Left kidney (tissue), 2 donors: ENCODE results near the gene PCYT2. TPM values are rescaled to one million over a fixed set of nuclear protein-coding genes. Genes with fewer than 3 reads are reported as not detected.

ENCODE experiments used
- DNase-seq: peaks from one replicate; pipeline ENCODE4 v3.0.0-alpha.2; 2013
- polyA plus RNA-seq: library from polyadenylated mRNA; unstranded; fragments of 120-200 nt; gene quantifications from one replicate; pipeline ENCODE4 v1.2.1, GENCODE V29; 2013; ENCODE audit not compliant: insufficient read length

Gene PCYT2
- polyA plus RNA-seq, 1 donor, result 41.5 TPM

- DNase-seq, result no peak
Measured at GRCh38 chr17:81948635-81949378, 37.6 kb upstream of the PCYT2 start.

DNA sequence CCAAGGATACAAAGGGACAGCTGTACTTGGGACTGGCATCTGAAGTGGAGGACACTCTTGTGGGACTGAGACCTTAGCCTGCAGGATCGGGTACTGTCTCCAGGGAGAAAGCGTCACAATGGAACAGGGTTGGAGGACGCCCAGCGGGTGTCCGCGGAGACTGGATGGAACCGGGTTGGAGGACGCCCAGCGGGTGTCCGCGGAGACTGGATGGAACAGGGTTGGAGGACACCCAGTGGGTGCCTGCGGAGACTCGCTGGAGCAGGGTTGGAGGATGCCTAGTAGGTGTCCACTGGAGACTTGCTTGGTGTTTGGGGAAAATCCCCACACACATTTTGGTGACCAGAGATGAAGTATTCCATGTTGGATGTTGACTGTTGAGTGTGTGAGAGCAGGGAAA lies 36.0 kb upstream of the PCYT2 start, which contains the start of gene MYADML2:
Gene MYADML2 (minus strand): TSS at position 45 of the 400 bp plus-strand sequence. CDS start 5,492 bp downstream, outside the sequence.
- DNase-seq, result no peak

DNA sequence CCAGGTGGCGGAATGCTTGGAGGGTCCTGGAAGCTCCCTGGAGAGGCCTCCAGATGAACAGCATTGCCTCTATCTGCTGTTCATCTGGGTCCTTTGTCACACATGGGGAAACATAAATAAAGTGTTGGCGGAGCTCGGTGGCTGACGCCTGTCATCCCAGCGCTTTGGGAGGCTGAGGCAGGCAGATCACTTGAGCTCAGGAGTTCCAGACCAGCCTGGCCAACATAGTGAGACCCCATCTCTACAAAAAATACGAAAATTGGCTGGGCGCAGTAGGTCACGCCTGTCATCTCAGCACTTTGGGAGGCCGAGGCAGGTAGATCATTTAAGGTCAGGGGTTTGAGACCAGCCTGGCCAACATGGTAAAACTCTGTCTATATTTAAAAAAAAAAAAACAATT lies 33.7 kb upstream of the PCYT2 start:
- DNase-seq, result no peak

DNA sequence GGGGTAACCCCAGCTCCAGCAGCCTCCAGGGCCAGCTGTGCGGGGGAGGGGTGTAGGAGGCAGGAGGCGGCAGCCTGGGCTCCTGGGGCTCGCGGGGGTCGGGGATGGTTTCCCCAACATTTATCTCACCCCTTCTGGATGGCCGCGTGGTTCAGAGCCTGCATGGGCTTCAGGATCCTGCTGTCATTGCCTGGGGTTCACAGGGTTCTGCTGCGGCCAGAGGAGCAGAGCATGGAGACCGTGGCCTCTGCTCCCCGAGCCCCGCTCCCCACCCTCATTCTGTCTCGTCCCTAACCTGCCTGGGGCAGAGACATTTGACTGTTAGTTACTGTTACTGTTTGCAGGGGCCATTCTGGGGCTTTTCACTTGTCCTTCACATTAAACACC lies 31.0 kb upstream of the PCYT2 start:
- DNase-seq, result no peak

DNA sequence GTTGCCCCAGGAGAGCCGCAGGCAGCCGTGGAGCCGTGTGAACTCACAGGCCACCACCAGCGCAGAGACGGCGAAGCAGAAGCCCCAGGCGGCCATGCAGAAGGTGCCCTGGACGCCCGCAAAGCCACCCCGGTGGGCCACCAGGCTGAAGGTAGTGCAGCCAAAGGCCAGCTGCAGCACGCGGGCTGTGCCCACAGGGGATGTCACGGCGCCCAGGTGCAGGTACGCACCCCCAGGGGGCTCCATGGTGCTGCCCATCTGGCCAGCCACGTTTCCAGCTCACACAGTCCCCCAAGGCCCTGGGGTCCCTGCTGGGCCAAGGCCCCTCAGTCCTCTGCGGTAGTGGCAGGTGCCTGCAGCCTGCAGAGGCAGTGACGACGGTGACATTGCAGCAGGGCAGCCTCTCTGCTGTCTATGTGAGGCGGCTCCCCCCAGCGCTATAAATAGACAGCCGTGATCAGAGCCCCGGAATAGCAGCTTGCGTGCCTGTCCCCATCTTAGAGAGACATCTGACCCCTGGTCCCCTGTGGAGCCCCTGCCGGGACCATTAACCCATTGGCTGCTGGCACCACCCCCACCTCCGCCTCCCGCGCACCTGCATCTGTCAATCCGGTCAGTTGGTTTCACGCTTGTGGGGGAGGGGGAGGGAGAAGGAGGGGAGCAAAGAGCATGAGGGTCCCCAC lies 30.4 kb upstream of the PCYT2 start:
- no peak for DNase-seq

GRCh38 chr17:81940538-81941483 lies 29.6 kb upstream of the PCYT2 start:
- no peak for DNase-seq

DNA sequence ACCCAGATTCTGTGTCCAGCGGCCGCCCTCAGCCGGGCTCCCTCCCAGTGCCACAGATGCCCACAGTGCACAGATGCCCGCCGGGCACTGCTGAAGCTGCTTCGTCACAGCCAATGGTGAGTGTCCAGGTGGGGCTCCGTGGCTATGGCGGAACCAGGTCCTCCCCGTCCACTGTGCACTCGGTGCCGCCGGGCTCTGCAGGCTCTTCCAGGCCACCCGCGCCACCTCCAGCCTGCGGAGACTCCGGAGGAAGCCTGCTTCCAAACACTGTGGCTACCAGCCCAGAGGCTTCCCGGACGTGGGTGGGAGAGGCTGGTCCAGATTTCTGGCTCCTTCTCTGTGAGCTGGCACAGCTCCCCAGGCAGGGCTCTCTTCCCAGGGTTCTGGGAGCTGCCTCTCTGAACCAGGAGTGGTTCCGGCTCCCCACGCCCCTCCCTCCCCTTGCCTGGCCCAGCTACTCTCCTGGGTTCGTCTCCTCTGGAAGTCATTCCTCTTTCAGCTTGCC lies 28.7 kb upstream of the PCYT2 start:
- DNase-seq, result no peak

DNA sequence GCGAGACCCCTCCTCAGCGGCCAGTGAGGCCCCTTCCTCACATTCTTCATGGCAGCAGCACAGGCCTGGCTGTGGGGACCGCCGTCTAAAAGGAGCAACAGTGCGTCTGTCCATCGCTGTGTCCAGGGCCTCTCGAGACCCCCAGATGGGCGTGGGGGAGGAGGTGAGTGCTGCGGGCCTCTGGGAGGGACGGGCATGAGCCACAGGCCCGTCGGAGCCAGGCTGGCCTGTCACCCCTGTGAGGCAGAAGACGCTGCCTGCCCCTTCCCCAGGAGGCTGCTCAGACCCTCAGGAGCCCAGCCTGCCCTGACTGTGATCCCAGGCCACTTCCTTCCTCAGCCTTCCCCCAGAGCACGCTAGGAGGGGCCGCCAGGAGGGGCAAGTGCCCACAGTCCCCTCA lies 28.0 kb upstream of the PCYT2 start:
- no peak for DNase-seq

DNA sequence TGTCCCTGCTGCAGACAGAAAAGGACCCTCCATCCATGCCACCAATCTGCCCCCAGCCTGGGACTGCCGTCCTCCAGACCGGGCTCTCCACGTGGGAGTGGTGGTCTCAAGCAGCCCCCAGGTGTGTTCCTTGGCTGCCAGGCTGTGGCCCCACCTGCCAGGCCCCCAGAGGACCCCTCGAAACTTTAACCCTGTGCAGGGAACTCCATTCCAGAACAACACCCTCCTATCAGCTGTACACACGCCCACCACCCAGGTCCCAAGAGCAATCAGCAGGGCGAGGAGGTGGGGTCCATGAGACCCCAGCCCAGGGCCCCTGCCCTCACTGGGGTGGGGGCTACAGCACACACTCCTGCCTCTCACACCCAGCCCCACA lies 24.5 kb upstream of the PCYT2 start:
- no peak for DNase-seq

DNA sequence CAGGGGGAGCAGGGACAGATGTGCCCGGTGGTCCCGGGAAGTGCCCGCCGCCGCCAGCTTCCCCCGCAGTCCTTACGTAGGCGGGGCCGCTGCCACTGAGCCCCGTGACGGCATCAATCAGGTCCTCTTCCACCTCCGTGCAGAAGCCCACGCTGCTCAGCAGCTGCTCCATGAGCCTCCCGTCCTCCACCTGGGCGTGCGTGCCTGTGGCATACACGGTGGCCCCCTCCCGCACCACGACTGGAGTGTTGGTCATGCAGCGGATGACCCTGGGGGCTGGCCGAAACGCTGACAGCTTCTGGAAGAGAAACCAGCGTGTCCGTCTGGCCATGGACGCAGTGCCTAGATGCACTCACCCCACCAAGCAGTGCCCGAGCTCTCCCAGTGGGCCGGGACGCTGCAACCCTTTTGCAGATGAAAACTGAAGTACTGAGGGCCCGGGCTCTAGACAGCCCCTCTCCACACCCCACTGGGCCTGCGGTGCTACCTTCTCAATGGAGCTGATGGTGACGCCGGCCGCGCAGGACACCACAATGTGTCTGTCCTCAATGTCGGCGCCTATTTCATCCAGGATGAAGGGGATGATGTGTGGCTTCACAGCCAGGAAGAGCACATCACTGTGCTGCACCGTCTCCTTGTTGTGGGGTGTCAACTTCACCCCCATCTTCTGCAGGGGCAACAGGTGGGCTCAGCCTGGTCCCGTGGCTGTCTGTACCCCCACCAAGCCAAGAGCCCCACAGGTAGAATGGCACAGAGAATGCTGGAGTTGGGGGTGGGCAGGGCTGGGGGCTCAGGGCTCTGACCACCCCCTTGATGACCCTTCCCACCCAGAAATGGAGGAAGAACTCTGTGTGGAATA lies 23.9 kb upstream of the PCYT2 start:
- no peak for DNase-seq

GRCh38 chr17:81934098-81934757 lies 23.0 kb upstream of the PCYT2 start:
- no peak for DNase-seq

DNA sequence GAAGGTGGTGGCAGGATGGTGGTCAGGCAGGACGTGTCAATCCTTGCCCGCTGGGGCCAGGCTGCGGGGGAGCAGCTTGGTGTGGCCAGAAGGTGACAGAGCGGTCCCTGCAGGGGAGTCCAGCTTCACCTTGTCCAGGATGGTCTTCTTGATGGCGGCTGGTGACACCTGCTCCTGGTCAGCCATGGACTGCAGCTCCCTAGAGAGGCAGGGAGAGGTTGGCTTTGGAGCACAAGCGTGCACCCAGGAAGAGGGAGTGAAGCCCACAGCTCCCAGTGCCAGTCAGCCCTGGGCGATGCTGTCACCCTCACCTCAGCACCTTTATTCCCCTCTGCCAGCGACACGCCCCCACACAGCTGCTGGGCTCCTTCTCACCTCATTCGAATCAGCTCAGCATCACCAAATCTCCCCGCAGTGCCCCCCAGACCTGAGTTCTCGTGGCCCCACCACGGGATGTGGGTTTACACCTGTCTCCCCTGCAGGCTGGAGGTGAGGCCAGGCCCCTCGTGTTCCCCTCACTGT lies 22.0 kb upstream of the PCYT2 start:
- DNase-seq, result no peak

- no peak for DNase-seq
Measured at GRCh38 chr17:81932333-81932983, 21.3 kb upstream of the PCYT2 start.

DNA sequence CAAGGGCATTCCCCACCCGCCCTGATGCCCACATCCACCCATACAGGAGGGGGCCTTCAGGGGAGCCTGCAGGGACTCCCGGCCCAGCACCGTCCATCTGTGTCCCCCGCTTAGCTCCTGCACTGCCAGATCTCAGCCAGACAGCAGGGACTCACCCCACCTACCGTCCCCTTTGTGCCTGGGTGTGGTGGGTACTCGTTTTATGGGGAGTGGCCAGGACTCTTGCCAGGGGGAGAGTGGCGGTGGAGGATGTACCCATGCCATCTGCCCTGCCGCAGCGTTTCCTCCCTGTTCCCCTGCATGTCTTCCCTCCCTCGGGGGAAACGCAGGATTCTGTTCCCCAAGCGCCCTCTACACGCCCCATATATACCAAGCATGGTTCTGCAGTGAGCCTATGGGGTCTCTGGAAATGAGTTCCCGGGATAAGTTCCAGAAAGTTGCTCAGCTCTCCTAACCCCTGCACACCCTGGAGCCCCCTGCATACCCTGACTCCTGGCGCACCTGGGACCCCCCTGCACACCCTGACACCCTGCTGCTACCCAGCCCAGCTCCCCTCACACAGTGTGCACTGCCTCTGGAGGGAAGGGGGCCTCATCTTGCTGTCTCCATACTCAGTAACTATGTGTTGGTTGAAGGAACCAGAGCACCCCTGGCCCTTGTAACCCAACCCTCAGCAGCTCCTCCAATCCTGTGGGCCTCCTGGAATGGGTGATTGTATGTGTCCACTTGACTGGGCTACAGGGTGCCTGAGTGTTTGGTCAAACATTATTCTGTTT lies 20.5 kb upstream of the PCYT2 start:
- DNase-seq, result no peak

- no peak for DNase-seq
Measured at GRCh38 chr17:81931189-81931556, 20.0 kb upstream of the PCYT2 start.

GRCh38 chr17:81930142-81931125 lies 19.2 kb upstream of the PCYT2 start:
- no peak for DNase-seq

DNA sequence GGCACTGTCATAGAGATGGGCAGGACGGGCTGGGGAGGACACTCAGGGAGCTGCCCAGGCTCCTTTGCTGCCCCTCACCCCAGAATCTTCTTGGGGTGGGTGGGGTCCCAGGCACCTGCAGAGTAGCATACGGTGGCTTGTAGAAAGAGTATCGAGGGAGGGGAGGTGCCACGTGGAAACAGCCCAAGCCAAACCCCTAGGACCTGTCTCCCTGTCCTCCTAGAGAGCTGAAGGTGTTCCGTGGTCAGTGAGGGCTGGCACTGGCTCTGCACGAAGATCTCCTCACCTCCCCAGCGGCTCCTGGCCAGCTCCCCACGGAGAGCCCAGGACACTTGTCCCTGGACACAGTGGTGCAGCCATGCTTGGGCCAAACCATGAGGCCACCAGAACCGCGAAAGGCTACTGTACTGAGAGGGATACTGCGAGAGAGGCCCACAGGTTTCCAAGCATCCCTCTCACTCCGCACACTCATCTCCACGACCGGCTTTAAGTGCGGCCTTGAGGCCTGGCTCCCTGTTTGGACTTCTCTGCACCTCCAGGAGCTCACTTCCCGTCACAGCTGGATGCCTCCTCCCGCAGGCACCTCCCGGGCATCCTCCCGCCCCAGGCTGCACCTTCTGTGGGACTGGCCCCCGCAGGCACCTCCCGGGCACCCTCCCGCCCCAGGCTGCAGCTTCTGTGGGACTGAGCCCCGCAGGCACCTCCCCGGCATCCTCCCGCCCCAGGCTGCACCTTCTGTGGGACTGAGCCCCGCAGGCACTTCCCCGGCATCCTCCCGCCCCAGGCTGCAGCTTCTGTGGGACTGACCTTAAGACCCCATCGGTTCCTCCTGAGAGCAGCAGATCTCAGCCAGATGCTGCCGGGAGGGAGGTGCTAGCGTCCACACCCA lies 18.3 kb upstream of the PCYT2 start:
- DNase-seq, result no peak
